Activated CD4-positive, alpha-beta T cell treated with anti-CD3 and anti-CD28 coated beads, Interleukin-2, amount 50 U/mL, for 24 hours (primary cell): ENCODE data around the gene MAP3K1.
A peak's percentile ranks its signal among the peaks of the same experiment; 100 is the strongest.
"Not testable (repeated sequence)": the region's sequence is repeated elsewhere in the genome, so short reads cannot be mapped to it uniquely, and the experiment has no call there.

Source experiments
- DNase-seq, 2 donors: peaks; one replicate each; pipeline ENCODE4 v3.0.0-alpha.2; 2020; ENCODE audit warnings: low read depth in 1 of 2, low spot score in 1 of 2

The MAP3K1 gene

GRCh38 chr5:56814963-56815657 lies at the start of gene MAP3K1:
MAP3K1 (plus strand) TSS chr5:56815549; CDS start chr5:56815574, 25 bp downstream.
- DNase-seq = peak; percentile 64 to 69

GRCh38 chr5:56766926-56767325 lies 48.4 kb upstream of the MAP3K1 start:
- no peak for DNase-seq

- no peak for DNase-seq
These were observed 45.3 kb upstream of the MAP3K1 start for GRCh38 chr5:56769875-56770604.

- DNase-seq = no peak
These were observed 42.6 kb upstream of the MAP3K1 start for GRCh38 chr5:56772767-56773166.

GRCh38 chr5:56774957-56775356 lies 40.4 kb upstream of the MAP3K1 start:
- DNase-seq = no peak

- not testable (repeated sequence) for DNase-seq
These were observed 39.0 kb upstream of the MAP3K1 start for GRCh38 chr5:56776212-56776846.

- DNase-seq = no peak
These were observed 32.1 kb upstream of the MAP3K1 start for GRCh38 chr5:56783261-56783660.

GRCh38 chr5:56786346-56786745 lies 29.0 kb upstream of the MAP3K1 start:
- no peak for DNase-seq

- DNase-seq = no peak
These were observed 24.0 kb upstream of the MAP3K1 start for GRCh38 chr5:56791396-56791795.

- DNase-seq = no peak
These were observed 16.8 kb upstream of the MAP3K1 start for GRCh38 chr5:56798521-56798920.

- DNase-seq = no peak
These were observed 15.2 kb upstream of the MAP3K1 start for GRCh38 chr5:56800186-56800585.

GRCh38 chr5:56801256-56801655 lies 14.1 kb upstream of the MAP3K1 start:
- DNase-seq = no peak

- DNase-seq = no peak
These were observed 13.1 kb upstream of the MAP3K1 start for GRCh38 chr5:56802205-56802604.

- DNase-seq = no peak
These were observed 12.3 kb upstream of the MAP3K1 start for GRCh38 chr5:56803025-56803424.

GRCh38 chr5:56803894-56804293 lies 11.5 kb upstream of the MAP3K1 start:
- DNase-seq = no peak

- DNase-seq = no peak
These were observed 7.7 kb upstream of the MAP3K1 start for GRCh38 chr5:56807679-56808078.

GRCh38 chr5:56808211-56808610 lies 7.1 kb upstream of the MAP3K1 start:
- no peak for DNase-seq

- no peak for DNase-seq
These were observed 4.5 kb upstream of the MAP3K1 start for GRCh38 chr5:56810826-56811225.

GRCh38 chr5:56812110-56812509 lies 3.2 kb upstream of the MAP3K1 start:
- DNase-seq = no peak

GRCh38 chr5:56813302-56813701 lies 2.0 kb upstream of the MAP3K1 start:
- DNase-seq = no peak

- peak in 1 of 2 donors; percentile 24 for DNase-seq
These were observed 887 bp upstream of the MAP3K1 start for GRCh38 chr5:56814361-56814962.
